SHP77 (cell line): Measurements from ENCODE around the gene MAN1B1.

Experiments used
- DNase-seq, 2 experiments: peaks; one replicate each; lab custom pipeline; 2025; lab: John Stamatoyannopoulos, UW

The MAN1B1 gene

GRCh38 chr9:137068539-137069507, 18.0 kb upstream of the MAN1B1 start:
- DNase-seq = no peak

- DNase-seq = no peak
Observed at GRCh38 chr9:137069508-137070091, 17.2 kb upstream of the MAN1B1 start.

- DNase-seq = peak; percentile 89 to 91
Observed at GRCh38 chr9:137070201-137070905, 16.4 kb upstream of the MAN1B1 start, which contains the start of gene SAPCD2. SAPCD2 (minus strand) TSS chr9:137070557; CDS start chr9:137070460, 97 bp downstream.

GRCh38 chr9:137070906-137071275, 15.9 kb upstream of the MAN1B1 start:
- DNase-seq = peak in 1 of 2 experiments; percentile 41

- DNase-seq = no peak
Observed at GRCh38 chr9:137071282-137071681, 15.5 kb upstream of the MAN1B1 start.

DNA sequence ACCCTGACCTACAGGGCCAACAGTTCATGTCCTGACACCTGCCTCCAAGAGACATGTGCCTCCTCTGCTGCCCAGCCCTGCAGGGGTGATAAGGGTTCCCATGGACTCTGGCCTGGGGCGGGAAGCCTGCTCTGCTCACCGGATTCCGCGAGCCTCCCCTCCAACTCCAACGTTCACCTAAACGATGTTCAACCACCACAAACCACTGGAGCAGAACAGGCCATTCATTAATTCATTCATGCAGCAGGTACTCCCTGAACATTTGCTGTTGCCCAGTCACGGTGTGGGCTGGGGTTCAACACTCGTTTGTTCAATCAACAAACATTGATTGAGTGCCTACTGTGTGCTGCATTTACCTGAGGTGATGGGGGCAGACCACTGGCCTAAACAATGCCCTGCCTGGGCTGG, 12.8 kb upstream of the MAN1B1 start:
- no peak for DNase-seq

DNA sequence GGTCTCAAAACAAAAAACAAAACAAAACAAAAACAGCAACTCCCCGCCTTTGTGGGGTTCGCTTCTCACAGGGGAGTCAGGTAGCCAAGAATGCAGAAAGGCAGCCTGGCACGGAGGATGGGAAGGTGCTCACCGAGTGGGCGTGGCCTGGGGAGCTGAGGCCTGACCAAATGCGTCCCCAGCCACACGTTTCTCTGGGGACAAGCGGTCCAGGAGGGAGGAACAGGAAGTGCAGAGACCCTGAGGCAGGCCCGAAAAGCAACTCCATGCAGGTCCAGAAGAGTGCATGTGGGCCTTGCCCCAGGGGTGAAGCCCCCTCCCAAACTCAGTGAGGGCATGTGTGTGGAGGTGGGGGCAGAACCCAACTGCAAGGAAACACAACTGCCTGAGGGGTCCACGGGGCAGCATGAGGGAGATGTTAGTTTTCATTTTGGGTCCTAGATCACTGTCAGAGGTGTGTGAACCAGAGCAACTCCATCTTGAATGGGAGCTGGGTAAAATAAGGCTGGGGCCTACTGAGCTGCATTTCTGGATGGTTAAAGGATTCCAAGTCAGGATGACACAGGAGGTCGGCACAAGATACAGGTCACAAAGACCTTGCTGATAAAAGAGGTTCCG, 12.0 kb upstream of the MAN1B1 start:
- DNase-seq = no peak

GRCh38 chr9:137075275-137075775, 11.5 kb upstream of the MAN1B1 start:
- DNase-seq = no peak

GRCh38 chr9:137076636-137077009, 10.2 kb upstream of the MAN1B1 start:
- DNase-seq = no peak

DNA sequence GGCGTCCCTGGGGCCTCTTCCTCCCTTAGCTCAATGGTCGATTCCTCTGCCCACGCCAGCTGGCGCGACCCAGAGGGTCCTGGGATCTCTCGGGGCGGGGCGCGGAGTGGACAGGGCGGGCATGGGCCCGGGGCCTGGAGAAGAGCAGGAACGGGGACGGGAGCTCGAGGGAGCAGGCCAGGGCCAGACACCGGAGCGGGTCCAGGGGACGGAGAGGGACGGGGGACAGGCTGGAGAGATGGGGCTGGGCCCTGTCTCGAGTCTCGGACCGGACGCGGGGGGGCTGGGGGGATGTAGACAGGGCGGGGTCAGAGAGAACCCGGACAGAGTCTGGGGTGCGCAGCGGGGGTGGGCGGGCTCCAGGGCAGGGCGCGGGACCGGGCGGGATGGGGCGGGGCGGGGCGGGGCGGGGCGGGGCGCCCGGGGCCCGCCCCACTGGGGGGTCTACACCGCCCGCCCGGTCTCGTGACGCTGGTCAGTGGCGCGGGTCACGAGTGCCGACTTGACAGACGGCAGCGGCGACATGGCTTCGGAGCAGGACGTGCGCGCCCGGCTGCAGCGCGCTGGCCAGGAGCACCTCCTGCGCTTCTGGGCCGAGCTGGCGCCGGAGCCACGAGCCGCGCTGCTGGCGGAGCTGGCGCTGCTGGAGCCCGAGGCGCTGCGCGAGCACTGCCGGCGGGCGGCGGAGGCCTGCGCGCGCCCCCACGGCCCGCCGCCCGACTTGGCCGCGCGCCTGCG, 9.6 kb upstream of the MAN1B1 start, which contains the start of gene UAP1L1:
Gene UAP1L1 (plus strand): TSS at position 508 of the 738 bp plus-strand sequence. CDS start 16 bp downstream, at position 524.
- DNase-seq = peak; percentile 4 to 35

- DNase-seq = no peak
Observed at GRCh38 chr9:137077758-137078693, 8.8 kb upstream of the MAN1B1 start.

DNA sequence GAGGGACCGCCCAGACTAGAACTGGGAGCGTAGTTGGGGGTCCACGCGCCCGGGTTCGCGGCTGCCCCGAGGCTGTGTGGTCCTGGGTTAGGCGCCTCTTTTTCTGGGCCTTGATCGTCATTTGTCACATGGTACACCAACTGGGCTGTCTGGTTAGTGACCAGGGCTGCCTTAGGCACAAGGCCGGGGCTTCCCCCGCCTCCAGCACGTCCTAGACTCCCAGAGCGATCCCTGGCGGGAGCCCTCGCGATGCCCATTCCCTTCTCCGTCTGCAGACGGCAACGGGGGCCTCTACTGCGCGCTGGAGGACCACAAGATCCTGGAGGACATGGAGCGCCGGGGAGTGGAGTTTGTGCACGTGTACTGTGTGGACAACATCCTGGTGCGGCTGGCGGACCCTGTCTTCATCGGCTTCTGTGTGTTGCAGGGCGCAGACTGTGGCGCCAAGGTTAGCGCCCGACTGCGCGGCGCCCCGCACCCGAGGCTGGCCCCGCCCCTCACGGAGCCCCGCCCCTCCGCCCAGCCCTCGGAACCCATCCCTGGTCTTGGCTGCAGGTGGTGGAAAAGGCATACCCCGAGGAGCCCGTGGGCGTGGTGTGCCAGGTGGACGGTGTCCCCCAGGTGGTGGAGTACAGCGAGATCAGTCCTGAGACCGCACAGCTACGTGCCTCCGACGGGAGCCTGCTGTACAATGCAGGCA, 7.9 kb upstream of the MAN1B1 start:
- DNase-seq = no peak

DNA sequence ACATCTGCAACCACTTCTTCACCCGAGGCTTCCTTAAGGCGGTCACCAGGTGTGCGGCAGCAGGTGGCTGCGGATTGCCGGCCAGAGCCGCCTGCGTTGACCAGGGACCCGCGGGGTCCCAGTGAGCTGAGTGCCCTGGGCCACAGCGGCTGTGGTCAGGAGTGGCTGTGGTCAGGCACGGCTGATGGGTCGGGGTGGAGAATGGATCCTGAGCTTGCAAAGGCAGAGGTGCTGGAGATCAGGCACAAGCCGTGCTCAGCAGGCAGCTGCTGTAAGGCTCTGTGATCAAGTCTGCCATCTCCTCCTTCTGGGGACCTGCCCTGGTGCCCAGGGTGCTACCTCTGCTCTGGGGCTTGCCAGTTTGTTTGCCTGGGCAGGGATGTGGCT, 7.4 kb upstream of the MAN1B1 start:
- no peak for DNase-seq

DNA sequence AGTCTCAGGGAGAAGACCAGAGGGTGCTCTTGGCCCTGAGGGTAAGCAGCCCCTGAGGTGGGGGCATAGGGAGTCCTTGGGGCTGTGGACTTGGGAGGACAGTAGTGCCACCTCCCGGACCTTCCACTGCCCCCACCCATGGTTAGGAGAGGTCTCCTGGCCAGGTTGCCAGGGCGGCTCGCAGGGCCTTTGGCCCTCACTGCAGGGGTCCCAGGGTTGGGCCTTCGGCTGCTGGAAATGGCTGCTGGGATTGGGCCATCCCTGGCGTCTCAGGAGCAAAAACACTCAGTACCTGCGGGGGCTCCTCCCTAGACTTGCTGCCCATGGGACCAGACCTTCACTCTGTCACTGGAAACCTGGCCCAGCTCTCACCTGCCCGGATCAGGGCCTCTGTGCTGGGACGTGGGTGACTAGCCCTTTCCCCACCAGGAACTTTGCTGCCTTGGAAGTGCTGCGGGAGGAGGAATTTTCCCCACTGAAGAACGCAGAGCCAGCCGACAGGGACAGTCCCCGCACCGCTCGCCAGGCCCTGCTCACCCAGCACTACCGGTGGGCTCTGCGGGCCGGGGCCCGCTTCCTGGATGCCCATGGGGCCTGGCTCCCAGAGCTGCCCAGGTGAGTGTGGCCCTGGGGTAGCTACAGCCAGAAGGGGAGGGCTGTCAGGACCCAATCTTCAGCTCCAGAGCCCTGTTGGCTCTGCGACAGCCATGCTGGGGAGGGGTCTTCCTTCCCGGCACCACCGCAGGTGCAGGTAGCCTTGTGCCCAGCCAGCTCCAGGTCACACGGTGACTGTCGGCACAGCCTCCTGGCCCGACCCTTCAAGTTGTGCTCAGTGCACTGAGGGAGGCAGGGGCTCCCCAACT, 6.3 kb upstream of the MAN1B1 start:
- DNase-seq = no peak

GRCh38 chr9:137082222-137082924, 4.4 kb upstream of the MAN1B1 start:
- DNase-seq = no peak

- no peak for DNase-seq
Observed at GRCh38 chr9:137082925-137083290, 3.9 kb upstream of the MAN1B1 start.

DNA sequence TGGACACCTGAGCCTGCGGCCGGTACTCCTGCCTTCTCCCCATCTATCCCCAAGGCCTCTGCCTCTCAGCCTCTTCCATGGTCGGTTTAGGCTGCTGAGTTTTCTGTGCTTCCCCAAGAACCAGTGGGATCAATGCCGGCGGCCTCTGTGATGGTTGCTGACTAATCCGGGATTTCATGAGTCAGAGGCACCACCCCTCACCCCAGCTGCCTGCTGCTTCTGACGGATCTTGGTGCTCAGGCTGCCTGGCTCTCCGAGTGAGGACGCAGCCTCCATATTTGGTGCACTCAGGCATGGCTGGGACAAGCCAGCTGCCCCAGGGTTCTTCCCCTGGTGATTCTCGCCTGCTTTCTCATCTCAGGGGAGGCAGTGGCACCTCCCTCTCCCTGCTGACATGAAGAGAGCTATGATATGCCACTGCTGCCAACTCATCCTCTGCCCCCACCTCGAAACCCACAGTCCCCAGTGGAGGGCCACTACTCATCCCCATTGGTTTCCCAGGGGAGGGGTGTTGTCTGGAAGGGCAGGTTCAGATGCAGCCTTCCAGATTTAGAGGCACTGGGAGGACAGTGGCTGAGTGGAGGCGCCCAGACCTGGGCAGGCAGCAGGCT, 3.3 kb upstream of the MAN1B1 start:
- peak; percentile 3 to 35 for DNase-seq
